SK-N-SH (cell line): ENCODE data around the gene PKN2. TPM values are rescaled to one million over a fixed set of nuclear protein-coding genes. Genes with fewer than 3 reads are reported as not detected.

Experiments used
- CTCF ChIA-PET: fragments of 300-600, 350-600 bp; formaldehyde crosslinking; extraction: SDS; loops from one replicate; lab custom pipeline; 2021; lab: Yijun Ruan, JAX
- POLR2A ChIA-PET: fragments of 350-600 bp; sonication (Branson Sonifier 250); formaldehyde crosslinking; extraction: SDS; loops from one replicate; lab custom pipeline; 2020; ENCODE audit warnings: antibody characterized with exemption, inconsistent platforms; lab: Yijun Ruan, JAX
- DNase-seq: peaks from one replicate; pipeline ENCODE4 v3.0.0; 2012
- H2AFZ ChIP-seq: fragments of 200-600 bp; sonication (generic); 2 replicates; pipeline ENCODE4 v1.8.1; 2016; ENCODE audit warnings: antibody characterized with exemption, mild to moderate bottlenecking, low read depth
- H3F3A ChIP-seq: fragments of 200-600 bp; sonication (generic); replicated peaks from 2 replicates; pipeline ENCODE3; 2016; ENCODE audit warnings: antibody characterized with exemption, mild to moderate bottlenecking; ENCODE audit not compliant: insufficient read depth
- H3K27ac ChIP-seq, 2 experiments: fragments of 200-500 bp in 1 of 2; fragments of 200-600 bp in 1 of 2; sonication (Bioruptor generic) in 1 of 2; sonication (generic), shearing (Covaris generic) in 1 of 2; 2 replicates each; pipeline versions ENCODE4 v1.5.1 to v1.6.1; 2014 to 2016; ENCODE audit warnings: low read depth in 2 of 2, inconsistent platforms in 1 of 2, low read length in 1 of 2, mild to moderate bottlenecking in 1 of 2, mixed read lengths in 1 of 2
- H3K27me3 ChIP-seq: fragments of 200-600 bp; sonication (generic), shearing (Covaris generic); 2 replicates; pipeline ENCODE4 v1.6.1; 2016; ENCODE audit warnings: mixed run types; ENCODE audit not compliant: insufficient read depth
- H3K36me3 ChIP-seq, 2 experiments: fragments of 200-500 bp in 1 of 2; fragments of 200-600 bp in 1 of 2; sonication (Bioruptor generic) in 1 of 2; sonication (generic) in 1 of 2; replicated peaks in 1 of 2; 2 replicates each; pipeline versions ENCODE3 to v1.5.1; 2014 to 2016; ENCODE audit warnings: low read length in 1 of 2, mild to moderate bottlenecking in 1 of 2; ENCODE audit not compliant: insufficient read depth in 2 of 2, control insufficient read depth in 1 of 2
- H3K4me1 ChIP-seq, 2 experiments: fragments of 200-500 bp in 1 of 2; fragments of 200-600 bp in 1 of 2; sonication (Bioruptor generic) in 1 of 2; sonication (generic), shearing (Covaris generic) in 1 of 2; 2 replicates each; pipeline versions ENCODE4 v1.5.1 to v1.6.1; 2014 to 2016; ENCODE audit warnings: low read depth in 1 of 2, low read length in 1 of 2, mixed run types in 1 of 2; ENCODE audit not compliant: insufficient read depth in 2 of 2, control insufficient read depth in 1 of 2
- H3K4me2 ChIP-seq: fragments of 200-600 bp; sonication (generic), shearing (Covaris generic); 2 replicates; pipeline ENCODE4 v1.6.1; 2017; ENCODE audit warnings: mixed run types
- H3K4me3 ChIP-seq, 2 experiments: fragments of 200-500 bp in 1 of 2; fragments of 200-600 bp in 1 of 2; sonication (Bioruptor generic) in 1 of 2; sonication (generic), shearing (Covaris generic) in 1 of 2; 2 replicates each; pipeline versions ENCODE4 v1.5.1 to v1.8.1; 2014 to 2016; ENCODE audit warnings: low read depth in 2 of 2, inconsistent platforms in 1 of 2, low read length in 1 of 2, mild to moderate bottlenecking in 1 of 2, mixed read lengths in 1 of 2, moderate library complexity in 1 of 2
- H3K79me2 ChIP-seq: fragments of 200-600 bp; sonication (generic); 2 replicates; pipeline ENCODE4 v1.8.1; 2017; ENCODE audit warnings: mild to moderate bottlenecking; ENCODE audit not compliant: insufficient read depth
- H3K9ac ChIP-seq: fragments of 200-600 bp; sonication (generic); 2 replicates; pipeline ENCODE4 v1.6.1; 2017; ENCODE audit warnings: mixed run types
- H3K9me2 ChIP-seq: fragments of 200-600 bp; sonication (generic); 2 replicates; pipeline ENCODE4 v1.6.1; 2017; ENCODE audit warnings: mixed run types
- H3K9me3 ChIP-seq: fragments of 200-600 bp; sonication (generic); 2 replicates; pipeline ENCODE4 v1.6.1; 2017; ENCODE audit warnings: mixed run types, mild to moderate bottlenecking, moderate library complexity
- H4K20me1 ChIP-seq: fragments of 200-600 bp; sonication (generic); 2 replicates; pipeline ENCODE4 v1.6.1; 2017; ENCODE audit warnings: mild to moderate bottlenecking, mixed run types; ENCODE audit not compliant: insufficient read depth
- CHD2 ChIP-seq: fragments of 150-350 bp; IDR thresholded peaks from 2 replicates; pipeline ENCODE4 v1.6.1; 2018; ENCODE audit warnings: low read length; ENCODE audit not compliant: partially characterized antibody
- EP300 ChIP-seq, 2 experiments: IDR thresholded peaks; 2 replicates each; pipeline versions ENCODE4 v1.4.0 to v1.6.1; 2012; ENCODE audit warnings: borderline replicate concordance in 1 of 2, low read depth in 1 of 2, low read length in 1 of 2
- FOSL2 ChIP-seq: IDR thresholded peaks from 2 replicates; pipeline ENCODE4 v1.4.0; 2012; ENCODE audit warnings: low read depth, mild to moderate bottlenecking, moderate library complexity, borderline replicate concordance
- FOXJ3 ChIP-seq: sonication (generic); formaldehyde crosslinking; IDR thresholded peaks from 2 replicates; pipeline ENCODE4 v1.5.1; 2020; ENCODE audit warnings: mild to moderate bottlenecking, missing genetic modification reagents
- FOXM1 ChIP-seq: IDR thresholded peaks from 2 replicates; pipeline ENCODE4 v1.4.0; 2012; ENCODE audit warnings: low read depth, mild to moderate bottlenecking
- GATA2 ChIP-seq: sonication (generic); formaldehyde crosslinking; IDR thresholded peaks from 2 replicates; pipeline ENCODE4 v1.5.0; 2020; ENCODE audit warnings: mild to moderate bottlenecking, missing genetic modification reagents
- MEF2A ChIP-seq: IDR thresholded peaks from 2 replicates; pipeline ENCODE4 v1.4.0; 2012; ENCODE audit warnings: low read depth, borderline replicate concordance
- MXI1 ChIP-seq: IDR thresholded peaks from 2 replicates; pipeline ENCODE4 v1.6.1; 2012; ENCODE audit warnings: mild to moderate bottlenecking, low read depth, low read length, improper control_type of control experiment
- NFIC ChIP-seq: IDR thresholded peaks from 2 replicates; pipeline ENCODE4 v1.4.0; 2012; ENCODE audit warnings: borderline replicate concordance
- PBX3 ChIP-seq: IDR thresholded peaks from 2 replicates; pipeline ENCODE4; 2012
- POLR2AphosphoS5 ChIP-seq: IDR thresholded peaks from 2 replicates; pipeline ENCODE4 v1.6.1; 2012; ENCODE audit warnings: low read depth, low read length
- RCOR1 ChIP-seq: fragments of 150-350 bp; IDR thresholded peaks from 2 replicates; pipeline ENCODE4 v1.6.1; 2017; ENCODE audit warnings: antibody characterized with exemption, low read length
- TEAD4 ChIP-seq: IDR thresholded peaks from 2 replicates; pipeline ENCODE4 v1.4.0; 2012; ENCODE audit warnings: mild to moderate bottlenecking, borderline replicate concordance; ENCODE audit not compliant: insufficient read depth
- WGBS: methylation state at CpG from one replicate; pipeline ENCODE4 v1.1.6; 2017; ENCODE audit warnings: low lambda C conversion rate; 5-methylcytosine and 5-hydroxymethylcytosine counted together
- polyA plus RNA-seq, 3 experiments: library from polyadenylated mRNA; depleted of rRNA; stranded (reverse); fragments of >200 nt; gene quantifications; 2 replicates each; pipeline ENCODE4 v1.2.3, GENCODE V29; 2012
- TF ChIP-seq, protein P1 (sequence below): IDR thresholded peaks from 2 replicates; pipeline ENCODE4 v1.6.1; 2012; ENCODE audit warnings: mild to moderate bottlenecking, low read depth, low read length, moderate library complexity
- TF ChIP-seq, protein P2 (sequence below): fragments of 150-350 bp; IDR thresholded peaks from 2 replicates; pipeline ENCODE4 v1.6.1; 2016; ENCODE audit warnings: mild to moderate bottlenecking, low read depth, low read length

The PKN2 gene
- polyA plus RNA-seq, 1 of the 3 experiments (the other 2 are of a cell fraction): 6.8 TPM

GRCh38 chr1:88784551-88784950 lies 100.5 kb downstream of the PKN2 start:
- no peaks in the 10 kb centered on the region for H3K9me3 ChIP-seq
- POLR2A ChIA-PET: no interaction called here
- H3K4me2 ChIP-seq: no peak overlapping the region
- CTCF ChIA-PET: no interaction called here
- WGBS: 97% methylated on average over 6 of the region's 6 CpGs
- H3K36me3 ChIP-seq: peaks cover 40 to 57% of the 10 kb centered on the region in 2 experiments
- H3K27me3 ChIP-seq: no peaks in the 10 kb centered on the region
- H3K4me1 ChIP-seq: no peaks in the 10 kb centered on the region
- no peak overlapping the region for H2AFZ ChIP-seq
- TF ChIP-seq POLR2AphosphoS5 (no peak), MXI1 (no peak), FOXJ3 (CRISPR knock-in tag) (no peak), EP300 (IDR thresholded peaks at IDR 0.05; ENCODE audit: borderline replicate concordance in 1 of 2, low read depth in 1 of 2, low read length in 1 of 2) (no peak), CHD2 (no peak), GATA2 (CRISPR knock-in tag) (no peak), MEF2A (no peak), TEAD4 (no peak), PBX3 (no peak)
- TF ChIP-seq, protein P1, sequence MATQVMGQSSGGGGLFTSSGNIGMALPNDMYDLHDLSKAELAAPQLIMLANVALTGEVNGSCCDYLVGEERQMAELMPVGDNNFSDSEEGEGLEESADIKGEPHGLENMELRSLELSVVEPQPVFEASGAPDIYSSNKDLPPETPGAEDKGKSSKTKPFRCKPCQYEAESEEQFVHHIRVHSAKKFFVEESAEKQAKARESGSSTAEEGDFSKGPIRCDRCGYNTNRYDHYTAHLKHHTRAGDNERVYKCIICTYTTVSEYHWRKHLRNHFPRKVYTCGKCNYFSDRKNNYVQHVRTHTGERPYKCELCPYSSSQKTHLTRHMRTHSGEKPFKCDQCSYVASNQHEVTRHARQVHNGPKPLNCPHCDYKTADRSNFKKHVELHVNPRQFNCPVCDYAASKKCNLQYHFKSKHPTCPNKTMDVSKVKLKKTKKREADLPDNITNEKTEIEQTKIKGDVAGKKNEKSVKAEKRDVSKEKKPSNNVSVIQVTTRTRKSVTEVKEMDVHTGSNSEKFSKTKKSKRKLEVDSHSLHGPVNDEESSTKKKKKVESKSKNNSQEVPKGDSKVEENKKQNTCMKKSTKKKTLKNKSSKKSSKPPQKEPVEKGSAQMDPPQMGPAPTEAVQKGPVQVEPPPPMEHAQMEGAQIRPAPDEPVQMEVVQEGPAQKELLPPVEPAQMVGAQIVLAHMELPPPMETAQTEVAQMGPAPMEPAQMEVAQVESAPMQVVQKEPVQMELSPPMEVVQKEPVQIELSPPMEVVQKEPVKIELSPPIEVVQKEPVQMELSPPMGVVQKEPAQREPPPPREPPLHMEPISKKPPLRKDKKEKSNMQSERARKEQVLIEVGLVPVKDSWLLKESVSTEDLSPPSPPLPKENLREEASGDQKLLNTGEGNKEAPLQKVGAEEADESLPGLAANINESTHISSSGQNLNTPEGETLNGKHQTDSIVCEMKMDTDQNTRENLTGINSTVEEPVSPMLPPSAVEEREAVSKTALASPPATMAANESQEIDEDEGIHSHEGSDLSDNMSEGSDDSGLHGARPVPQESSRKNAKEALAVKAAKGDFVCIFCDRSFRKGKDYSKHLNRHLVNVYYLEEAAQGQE: no peak
- H3K9me2 ChIP-seq: no peaks in the 10 kb centered on the region
- H3K79me2 ChIP-seq: no peaks in the 10 kb centered on the region
- no peak for DNase-seq
- H3F3A ChIP-seq: no peaks in the 10 kb centered on the region
- no peak overlapping the region for H3K4me3 ChIP-seq
- H3K27ac ChIP-seq: no peak overlapping the region
- H4K20me1 ChIP-seq: no peaks in the 10 kb centered on the region
- H3K9ac ChIP-seq: no peak overlapping the region

- DNase-seq: no peak
- no peak overlapping the region for H3K9ac ChIP-seq
- no peak overlapping the region for H3K4me3 ChIP-seq
- H3K9me2 ChIP-seq: no peaks in the 10 kb centered on the region
- H3K27me3 ChIP-seq: no peaks in the 10 kb centered on the region
- no peaks in the 10 kb centered on the region for H3K9me3 ChIP-seq
- TF ChIP-seq, protein P2, sequence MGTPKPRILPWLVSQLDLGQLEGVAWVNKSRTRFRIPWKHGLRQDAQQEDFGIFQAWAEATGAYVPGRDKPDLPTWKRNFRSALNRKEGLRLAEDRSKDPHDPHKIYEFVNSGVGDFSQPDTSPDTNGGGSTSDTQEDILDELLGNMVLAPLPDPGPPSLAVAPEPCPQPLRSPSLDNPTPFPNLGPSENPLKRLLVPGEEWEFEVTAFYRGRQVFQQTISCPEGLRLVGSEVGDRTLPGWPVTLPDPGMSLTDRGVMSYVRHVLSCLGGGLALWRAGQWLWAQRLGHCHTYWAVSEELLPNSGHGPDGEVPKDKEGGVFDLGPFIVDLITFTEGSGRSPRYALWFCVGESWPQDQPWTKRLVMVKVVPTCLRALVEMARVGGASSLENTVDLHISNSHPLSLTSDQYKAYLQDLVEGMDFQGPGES: no peak
- no peak for TF ChIP-seq FOSL2
- TF ChIP-seq RCOR1: no peak
- no peak for TF ChIP-seq NFIC
- no peak for TF ChIP-seq FOXM1
- TF ChIP-seq, all 33 proteins: peak for 0
- H3K4me1 ChIP-seq: no peaks in the 10 kb centered on the region
- H3K79me2 ChIP-seq: no peaks in the 10 kb centered on the region
- no peak overlapping the region for H3K4me2 ChIP-seq
- H4K20me1 ChIP-seq: no peaks in the 10 kb centered on the region
- CTCF ChIA-PET: interaction anchor here (1.3 kb wide), 1 partner anchor 14 kb away, joined by 3 read pairs; no protein-coding TSS in a partner anchor
- 89% methylated on average over 3 of the region's 3 CpGs for WGBS
- peaks cover 40 to 50% of the 10 kb centered on the region in 2 experiments for H3K36me3 ChIP-seq
- POLR2A ChIA-PET: no interaction called here
- no peak overlapping the region for H2AFZ ChIP-seq
- no peak overlapping the region for H3K27ac ChIP-seq
- no peaks in the 10 kb centered on the region for H3F3A ChIP-seq
These were observed 103.2 kb downstream of the PKN2 start for GRCh38 chr1:88787023-88787903.
